HG03354 (cell line): Measurements from ENCODE around the gene LIPJ.
A peak's percentile ranks its signal among the peaks of the same experiment; 100 is the strongest.

Experiments used
- ATAC-seq: cut with Tn5 transposase; IDR thresholded peaks from one replicate; pipeline ENCODE4 v1.9.1; 2021; ENCODE audit warnings: mild to moderate bottlenecking; ENCODE audit not compliant: unreplicated experiment, poor library complexity, severe bottlenecking

The LIPJ gene, protein sequence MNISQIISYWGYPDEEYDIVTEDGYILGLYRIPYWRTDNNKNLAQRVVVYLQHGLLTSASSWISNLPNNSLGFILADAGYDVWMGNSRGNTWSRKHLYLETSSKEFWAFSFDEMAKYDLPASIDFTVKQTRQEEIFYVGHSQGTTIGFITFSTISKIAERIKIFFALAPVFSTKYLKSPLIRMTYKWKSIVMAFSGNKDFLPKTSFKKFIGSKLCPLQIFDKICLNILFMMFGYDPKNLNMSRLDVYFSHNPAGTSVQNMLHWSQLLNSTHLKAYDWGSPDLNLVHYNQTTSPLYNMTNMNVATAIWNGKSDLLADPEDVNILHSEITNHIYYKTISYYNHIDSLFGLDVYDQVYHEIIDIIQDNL

DNA sequence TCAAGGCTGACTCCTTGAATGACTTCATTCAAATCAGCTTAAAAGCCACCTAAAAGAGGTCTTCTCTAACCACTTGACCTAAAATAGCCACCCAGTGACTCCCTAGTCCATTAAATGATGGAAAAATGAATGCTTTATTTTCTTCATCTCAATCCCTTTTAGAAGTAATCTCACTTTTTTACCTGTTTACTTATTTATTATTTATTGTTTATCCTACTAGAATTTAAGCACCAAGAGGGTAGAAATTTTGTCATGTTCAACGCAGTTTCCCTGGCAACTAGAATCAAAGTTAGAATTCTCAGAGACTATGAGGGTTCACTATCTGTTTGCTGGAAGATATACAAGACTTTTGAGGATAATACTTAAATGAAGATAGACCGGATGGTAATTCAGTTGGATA is at the start of gene LIPJ:
LIPJ (plus strand) TSS at position 301 of the 400 bp plus-strand sequence. CDS start 3,926 bp downstream, outside the sequence.
- no peak for ATAC-seq

DNA sequence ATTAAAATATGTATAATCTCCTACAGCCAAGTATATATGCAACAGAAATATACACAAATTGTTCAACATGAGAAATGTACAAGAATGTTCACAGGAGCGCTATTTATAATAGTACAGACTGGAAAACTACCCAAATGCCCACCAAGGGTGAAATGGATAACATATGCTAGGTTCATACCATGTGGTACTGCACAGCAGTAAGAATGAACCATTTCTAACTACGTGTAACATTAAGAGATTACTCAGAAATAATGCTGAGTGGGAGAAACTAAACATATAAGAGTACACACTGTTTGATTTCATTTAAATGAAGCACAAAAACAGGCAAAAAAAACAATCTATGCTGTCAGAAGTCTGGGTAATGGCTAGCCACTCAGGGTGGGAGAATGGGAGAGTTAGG is 49.2 kb upstream of the LIPJ start:
- ATAC-seq, result no peak

GRCh38 chr10:88538048-88538447 is 48.5 kb upstream of the LIPJ start:
- no peak for ATAC-seq

GRCh38 chr10:88540351-88540750 is 46.2 kb upstream of the LIPJ start:
- ATAC-seq, result no peak

DNA sequence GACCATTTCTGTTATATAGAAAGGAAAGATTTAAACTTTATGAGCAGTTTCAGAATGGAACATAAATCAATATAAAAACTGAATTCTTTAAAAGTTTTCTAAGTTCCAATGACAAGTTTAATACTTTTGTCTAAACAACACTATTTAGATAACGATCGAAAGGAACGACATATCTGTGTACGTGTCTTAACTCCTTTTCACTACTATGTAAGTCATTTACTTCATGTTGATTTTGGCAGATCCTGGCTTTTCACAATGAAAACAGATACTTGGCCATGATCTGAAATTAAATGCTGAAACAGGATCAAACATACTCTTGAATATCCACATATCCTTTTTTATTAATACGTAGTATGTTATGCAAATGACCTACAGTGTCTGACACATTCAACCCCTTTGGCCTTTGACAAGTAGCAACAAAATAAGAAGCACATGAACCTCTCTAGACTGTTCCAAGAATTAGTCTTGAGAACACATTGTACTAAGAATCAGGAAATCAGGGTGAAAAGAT is 45.4 kb upstream of the LIPJ start:
- ATAC-seq, result no peak

DNA sequence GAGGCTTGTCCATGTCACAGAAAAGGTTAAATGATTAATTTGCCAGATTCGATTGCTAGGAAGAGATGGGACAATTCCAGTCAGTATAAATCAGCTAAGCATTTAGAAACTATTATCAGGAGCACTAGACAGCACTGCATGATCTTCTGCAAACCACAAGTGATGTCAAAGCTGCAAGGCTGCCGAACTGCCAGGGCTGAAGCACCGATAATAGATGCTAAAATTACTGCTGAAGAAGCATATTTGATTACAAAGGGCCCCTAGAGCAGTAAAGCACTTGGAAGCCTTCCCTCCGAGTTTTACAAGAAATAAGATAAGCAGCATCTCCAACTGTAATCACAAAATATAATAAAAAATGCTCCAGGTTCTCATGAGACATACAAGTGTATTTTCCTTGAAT is 44.0 kb upstream of the LIPJ start:
- no peak for ATAC-seq

GRCh38 chr10:88544140-88544870 is 42.3 kb upstream of the LIPJ start:
- ATAC-seq, result no peak

- no peak for ATAC-seq
These were observed 41.2 kb upstream of the LIPJ start for GRCh38 chr10:88545359-88545758.

DNA sequence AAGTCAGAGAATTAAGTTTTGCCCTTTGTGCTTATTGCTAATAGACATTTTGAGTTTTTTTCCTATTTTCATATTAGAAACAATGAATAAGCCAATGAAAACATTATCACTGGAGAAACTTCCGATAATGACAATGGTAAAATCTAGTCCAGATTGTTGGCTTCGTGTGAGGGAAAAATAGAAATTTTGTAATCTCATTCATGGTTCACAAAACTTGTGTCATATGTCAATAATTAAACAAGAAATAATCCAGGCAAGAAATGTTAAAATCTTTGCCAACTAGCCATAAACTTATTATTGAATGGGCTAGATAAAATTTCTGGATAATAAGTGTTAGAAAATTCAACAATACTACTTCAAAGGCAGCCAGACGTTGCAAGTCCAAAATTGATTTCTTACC is 40.1 kb upstream of the LIPJ start:
- no peak for ATAC-seq

GRCh38 chr10:88551246-88551645 is 35.3 kb upstream of the LIPJ start:
- ATAC-seq, result no peak

DNA sequence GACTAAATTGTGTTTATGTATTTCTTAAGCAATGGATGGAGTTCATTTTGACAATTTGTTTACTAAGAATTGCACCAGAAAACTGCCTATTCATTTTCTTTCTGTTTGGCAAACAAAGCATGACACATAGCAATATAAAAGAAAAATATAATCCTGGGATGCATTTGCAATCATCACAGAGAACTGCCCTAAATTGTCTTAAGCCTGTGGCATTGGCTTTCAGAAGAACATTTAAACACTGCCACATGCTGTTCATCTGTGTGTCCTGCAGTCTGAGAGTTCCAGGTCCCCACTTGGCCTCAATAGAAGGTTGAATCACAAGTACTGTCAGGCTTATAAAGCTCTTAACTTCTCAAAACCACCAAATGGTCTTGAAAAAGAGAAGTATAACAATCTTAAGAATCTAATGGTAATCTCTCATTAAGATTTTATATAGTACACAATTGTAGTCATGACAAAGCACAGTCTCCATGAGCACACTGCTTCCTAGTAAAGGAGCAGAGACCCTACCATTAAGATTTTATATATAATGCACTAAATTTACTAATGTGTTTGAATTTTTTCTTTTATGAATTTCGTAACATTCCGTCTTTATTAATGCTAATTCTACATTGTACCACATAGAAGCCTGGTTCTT is 33.3 kb upstream of the LIPJ start:
- ATAC-seq, result peak; percentile 93

GRCh38 chr10:88555190-88555908 is 31.2 kb upstream of the LIPJ start:
- ATAC-seq, result no peak

GRCh38 chr10:88557256-88557655 is 29.3 kb upstream of the LIPJ start:
- ATAC-seq, result no peak

GRCh38 chr10:88557658-88558057 is 28.9 kb upstream of the LIPJ start:
- ATAC-seq, result no peak

DNA sequence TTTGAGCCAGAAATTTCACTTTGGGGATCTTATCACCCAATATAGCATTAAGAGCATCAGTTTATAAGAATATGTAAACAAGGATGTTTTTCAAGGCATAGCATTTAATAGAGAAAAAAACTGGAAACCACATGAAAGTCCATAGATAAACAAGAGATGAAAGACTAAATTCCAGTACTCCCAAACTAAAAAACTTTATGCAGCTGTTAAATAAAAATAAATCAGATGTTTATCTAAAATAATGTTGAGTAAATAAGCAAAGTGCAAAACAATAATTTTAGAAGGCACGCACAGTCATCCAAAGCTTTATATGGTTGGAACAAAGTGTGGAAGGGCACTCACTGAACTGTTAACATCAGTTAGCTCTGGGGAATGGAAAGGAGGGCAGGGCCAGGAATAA is 24.4 kb upstream of the LIPJ start:
- ATAC-seq, result no peak

GRCh38 chr10:88565072-88565471 is 21.5 kb upstream of the LIPJ start:
- no peak for ATAC-seq

- ATAC-seq, result no peak
These were observed 4.2 kb upstream of the LIPJ start for GRCh38 chr10:88582411-88582805.

GRCh38 chr10:88582806-88583583 is 3.6 kb upstream of the LIPJ start, which contains the start of gene RNLS:
TSS of gene RNLS (minus strand) at chr10:88583318.
- ATAC-seq, result peak; percentile 91

GRCh38 chr10:88583584-88583957 is 3.0 kb upstream of the LIPJ start:
- ATAC-seq, result no peak
